NCI-H2107 treated with DMSO at 0.1 percent for 48 hours (cell line): ENCODE measurements around the gene PDZD7.
A peak's percentile ranks its signal among the peaks of the same experiment; 100 is the strongest.

Experiments
- DNase-seq: peaks from one replicate; lab custom pipeline; 2025; ENCODE audit not compliant: unreplicated experiment; lab: John Stamatoyannopoulos, UW

The PDZD7 gene

GRCh38 chr10:101020427-101021075 lies 10.4 kb downstream of the PDZD7 start:
- no peak for DNase-seq

GRCh38 chr10:101019440-101019703 lies 11.6 kb downstream of the PDZD7 start:
- DNase-seq: no peak

- DNase-seq: no peak
Measured at GRCh38 chr10:101018600-101019439, 12.1 kb downstream of the PDZD7 start.

- no peak for DNase-seq
Measured at GRCh38 chr10:101018118-101018599, 12.8 kb downstream of the PDZD7 start.

GRCh38 chr10:101016814-101017213 lies 14.1 kb downstream of the PDZD7 start:
- no peak for DNase-seq

GRCh38 chr10:101015582-101015973 lies 15.4 kb downstream of the PDZD7 start:
- no peak for DNase-seq

- DNase-seq: no peak
Measured at GRCh38 chr10:101014966-101015581, 15.9 kb downstream of the PDZD7 start.

- no peak for DNase-seq
Measured at GRCh38 chr10:101014230-101014884, 16.6 kb downstream of the PDZD7 start.

- DNase-seq: no peak
Measured at GRCh38 chr10:101013365-101013825, 17.5 kb downstream of the PDZD7 start.

GRCh38 chr10:101012525-101013364 lies 18.2 kb downstream of the PDZD7 start:
- DNase-seq: peak; percentile 69

- no peak for DNase-seq
Measured at GRCh38 chr10:101011517-101012423, 19.2 kb downstream of the PDZD7 start.

GRCh38 chr10:101010329-101010728 lies 20.6 kb downstream of the PDZD7 start:
- no peak for DNase-seq

GRCh38 chr10:101008823-101009423 lies 22.0 kb downstream of the PDZD7 start:
- no peak for DNase-seq

- no peak for DNase-seq
Measured at GRCh38 chr10:101007915-101008822, 22.8 kb downstream of the PDZD7 start.

GRCh38 chr10:101007099-101007711 lies 23.7 kb downstream of the PDZD7 start:
- no peak for DNase-seq

GRCh38 chr10:101006593-101007098 lies 24.3 kb downstream of the PDZD7 start:
- DNase-seq: no peak

GRCh38 chr10:101005869-101006567 lies 24.9 kb downstream of the PDZD7 start:
- DNase-seq: no peak
